Gastrocnemius medialis (tissue), 4 donors: ENCODE data around the gene DOCK10.

Source experiments
- POLR2A ChIP-seq, 2 donors: fragments of 450-650 bp; IDR thresholded peaks; one replicate each; pipeline ENCODE4 v1.6.1; 2017; ENCODE audit warnings: antibody characterized with exemption in 2 of 2, mild to moderate bottlenecking in 2 of 2, moderate library complexity in 2 of 2
- TF ChIP-seq, protein P1 (sequence below), 5 experiments: fragments of 450-650 bp in 3 of 5; fragments of 200-600 bp in 2 of 5; sonication (generic) in 2 of 5; IDR thresholded peaks in 4 of 5; conservative IDR thresholded peaks in 1 of 5; 1 replicate in 4 of 5; 2 replicates in 1 of 5; pipeline ENCODE4 v1.5.1; 2016 to 2019; ENCODE audit warnings: antibody characterized with exemption in 5 of 5, mild to moderate bottlenecking in 3 of 5, moderate library complexity in 3 of 5

DNA sequence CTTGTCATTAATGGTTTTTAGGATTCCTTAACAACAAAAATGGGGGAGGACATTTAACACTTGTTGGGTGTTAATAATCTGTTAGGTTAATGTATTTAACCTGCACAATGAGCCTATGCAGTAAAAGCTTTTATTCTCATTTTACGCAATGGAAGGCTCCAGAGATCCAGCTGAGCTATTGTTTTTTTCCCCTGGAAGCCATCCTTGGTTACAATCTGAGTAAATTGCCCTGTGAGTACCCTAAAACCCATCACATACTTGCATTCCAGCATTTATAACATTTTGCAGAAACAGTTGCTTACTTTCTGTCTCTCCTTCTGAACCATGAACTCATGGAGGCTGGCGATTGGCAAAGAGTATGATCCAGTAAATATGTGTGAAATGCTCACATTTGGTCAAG is 30.2 kb upstream of the DOCK10 start:
- no peak for TF ChIP-seq POLR2A (IDR thresholded peaks at IDR 0.05)
- TF ChIP-seq, protein P1, sequence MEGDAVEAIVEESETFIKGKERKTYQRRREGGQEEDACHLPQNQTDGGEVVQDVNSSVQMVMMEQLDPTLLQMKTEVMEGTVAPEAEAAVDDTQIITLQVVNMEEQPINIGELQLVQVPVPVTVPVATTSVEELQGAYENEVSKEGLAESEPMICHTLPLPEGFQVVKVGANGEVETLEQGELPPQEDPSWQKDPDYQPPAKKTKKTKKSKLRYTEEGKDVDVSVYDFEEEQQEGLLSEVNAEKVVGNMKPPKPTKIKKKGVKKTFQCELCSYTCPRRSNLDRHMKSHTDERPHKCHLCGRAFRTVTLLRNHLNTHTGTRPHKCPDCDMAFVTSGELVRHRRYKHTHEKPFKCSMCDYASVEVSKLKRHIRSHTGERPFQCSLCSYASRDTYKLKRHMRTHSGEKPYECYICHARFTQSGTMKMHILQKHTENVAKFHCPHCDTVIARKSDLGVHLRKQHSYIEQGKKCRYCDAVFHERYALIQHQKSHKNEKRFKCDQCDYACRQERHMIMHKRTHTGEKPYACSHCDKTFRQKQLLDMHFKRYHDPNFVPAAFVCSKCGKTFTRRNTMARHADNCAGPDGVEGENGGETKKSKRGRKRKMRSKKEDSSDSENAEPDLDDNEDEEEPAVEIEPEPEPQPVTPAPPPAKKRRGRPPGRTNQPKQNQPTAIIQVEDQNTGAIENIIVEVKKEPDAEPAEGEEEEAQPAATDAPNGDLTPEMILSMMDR (IDR thresholded peaks at IDR 0.05 in 4 of 5, conservative IDR thresholded peaks at IDR 0.05 in 1 of 5): no peak
